Esophagus squamous epithelium (tissue), 5 donors: Measurements from ENCODE around the gene PRDM5. TPM values are rescaled to one million over a fixed set of nuclear protein-coding genes. Genes with fewer than 3 reads are reported as not detected.

Source experiments
- DNase-seq: peaks from one replicate; lab custom pipeline; 2025; lab: John Stamatoyannopoulos, UW
- H3K27ac ChIP-seq, 4 donors: fragments of 200-600 bp; sonication (generic); one replicate each; pipeline ENCODE4 v1.5.1; 2016 to 2019; ENCODE audit warnings: mild to moderate bottlenecking in 1 of 4
- H3K27me3 ChIP-seq, 4 donors: fragments of 200-600 bp; sonication (generic); 1 replicate in 3 of 4; 2 replicates in 1 of 4; pipeline versions ENCODE4 v1.5.1 to v1.6.0; 2017 to 2021; ENCODE audit warnings: antibody characterized with exemption in 1 of 4
- H3K36me3 ChIP-seq, 3 donors: fragments of 200-600 bp; sonication (generic); one replicate each; pipeline ENCODE4 v1.5.1; 2016 to 2019
- H3K4me1 ChIP-seq, 3 donors: fragments of 200-600 bp; sonication (generic); one replicate each; pipeline ENCODE4 v1.5.1; 2017 to 2019
- H3K4me3 ChIP-seq, 4 donors: fragments of 200-600 bp; sonication (generic); 1 replicate in 3 of 4; 2 replicates in 1 of 4; pipeline ENCODE4 v1.5.1; 2016 to 2019; ENCODE audit warnings: mild to moderate bottlenecking in 2 of 4, moderate library complexity in 1 of 4
- H3K9me3 ChIP-seq, 3 donors: fragments of 200-600 bp; sonication (generic); one replicate each; pipeline ENCODE4 v1.5.1; 2016 to 2019
- POLR2A ChIP-seq, 4 donors: fragments of 450-650 bp; IDR thresholded peaks; one replicate each; pipeline ENCODE4 v1.6.1; 2017; ENCODE audit warnings: antibody characterized with exemption in 4 of 4, mild to moderate bottlenecking in 4 of 4, moderate library complexity in 3 of 4
- WGBS, 2 donors: methylation state at CpG; one replicate each; pipeline ENCODE4 v1.1.5; 2018; 5-methylcytosine and 5-hydroxymethylcytosine counted together
- intact Hi-C: fragments of 100-400 bp; cut with DNase I; formaldehyde crosslinking; loops from one replicate; pipeline ENCODE4 v1.15.0; 2022
- total RNA-seq, 4 donors: library from RNA; depleted of rRNA; stranded (reverse); fragments of >200 nt; gene quantifications; one replicate each; pipeline ENCODE4 v1.1.0, GENCODE V29; 2016
- TF ChIP-seq, protein P1 (sequence below), 6 experiments: fragments of 450-650 bp in 4 of 6; fragments of 200-600 bp in 2 of 6; sonication (generic) in 2 of 6; IDR thresholded peaks; one replicate each; pipeline ENCODE4 v1.5.1; 2016 to 2019; ENCODE audit warnings: antibody characterized with exemption in 6 of 6, mild to moderate bottlenecking in 4 of 6, moderate library complexity in 4 of 6
- donor health status: DM: yes; HTN: yes; CAD: no.

PRDM5 gene
- total RNA-seq, 4 donors from 2014 or later: 3.3 to 16.8 (median 6.2) TPM

DNA sequence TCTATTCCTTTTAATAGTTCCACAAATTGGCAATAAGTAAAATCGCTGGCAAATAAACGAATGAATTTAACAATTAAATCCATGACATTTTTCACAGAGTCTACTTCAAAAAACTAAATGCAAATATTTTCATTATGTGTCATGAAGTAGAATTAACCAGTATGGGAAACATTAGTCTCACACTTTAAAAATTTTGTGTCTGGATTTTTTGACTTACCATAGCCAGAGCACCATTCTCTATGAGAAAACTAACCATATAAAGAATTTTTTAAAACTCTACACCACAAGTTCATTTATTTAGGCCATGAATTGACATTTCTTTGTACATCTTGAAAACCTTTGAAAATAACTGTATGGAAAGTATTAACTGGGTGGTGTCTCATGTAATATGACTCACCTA, 41.2 kb downstream of the PRDM5 start:
- TF ChIP-seq POLR2A (IDR thresholded peaks at IDR 0.05): no peak
- TF ChIP-seq, protein P1, sequence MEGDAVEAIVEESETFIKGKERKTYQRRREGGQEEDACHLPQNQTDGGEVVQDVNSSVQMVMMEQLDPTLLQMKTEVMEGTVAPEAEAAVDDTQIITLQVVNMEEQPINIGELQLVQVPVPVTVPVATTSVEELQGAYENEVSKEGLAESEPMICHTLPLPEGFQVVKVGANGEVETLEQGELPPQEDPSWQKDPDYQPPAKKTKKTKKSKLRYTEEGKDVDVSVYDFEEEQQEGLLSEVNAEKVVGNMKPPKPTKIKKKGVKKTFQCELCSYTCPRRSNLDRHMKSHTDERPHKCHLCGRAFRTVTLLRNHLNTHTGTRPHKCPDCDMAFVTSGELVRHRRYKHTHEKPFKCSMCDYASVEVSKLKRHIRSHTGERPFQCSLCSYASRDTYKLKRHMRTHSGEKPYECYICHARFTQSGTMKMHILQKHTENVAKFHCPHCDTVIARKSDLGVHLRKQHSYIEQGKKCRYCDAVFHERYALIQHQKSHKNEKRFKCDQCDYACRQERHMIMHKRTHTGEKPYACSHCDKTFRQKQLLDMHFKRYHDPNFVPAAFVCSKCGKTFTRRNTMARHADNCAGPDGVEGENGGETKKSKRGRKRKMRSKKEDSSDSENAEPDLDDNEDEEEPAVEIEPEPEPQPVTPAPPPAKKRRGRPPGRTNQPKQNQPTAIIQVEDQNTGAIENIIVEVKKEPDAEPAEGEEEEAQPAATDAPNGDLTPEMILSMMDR (IDR thresholded peaks at IDR 0.05): no peak
- no peak for DNase-seq
- Histone ChIP-seq H3K36me3 (no peaks in the 10 kb centered on the region), H3K4me1 (no peaks in the 10 kb centered on the region), H3K9me3 (no peaks in the 10 kb centered on the region), H3K27ac (no peak overlapping the region), H3K27me3 (no peaks in the 10 kb centered on the region), H3K4me3 (no peak overlapping the region)
- intact Hi-C loops: no loop called here
- WGBS, 2 donors: 88 to 95% methylated on average over 2 of the region's 2 CpGs

DNA sequence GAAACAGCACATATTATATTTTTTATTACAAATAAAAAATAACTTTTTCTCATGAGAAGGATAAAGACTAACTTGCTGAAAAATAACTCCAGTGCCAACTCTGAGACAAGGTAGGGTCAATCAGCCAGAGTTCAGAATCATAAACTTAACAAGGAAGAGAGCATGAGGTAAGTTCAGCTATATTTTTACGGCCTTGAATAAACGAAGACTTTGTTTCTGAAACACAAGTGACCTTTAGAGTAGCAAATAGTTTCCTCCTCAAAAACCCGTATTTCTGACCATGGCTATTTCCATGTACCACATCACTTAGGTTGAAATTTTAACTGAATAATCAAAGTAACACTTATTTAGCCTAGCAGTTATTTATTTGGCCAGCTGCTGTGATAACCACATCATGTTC, 45.5 kb downstream of the PRDM5 start:
- 75 to 79% methylated on average over 3 of the region's 3 CpGs for WGBS, 2 donors
- no peak overlapping the region for H3K4me3 ChIP-seq
- H3K4me1 ChIP-seq: no peaks in the 10 kb centered on the region
- DNase-seq: no peak
- intact Hi-C loops: no loop called here
- TF ChIP-seq, protein P1 (IDR thresholded peaks at IDR 0.05): no peak
- TF ChIP-seq POLR2A (IDR thresholded peaks at IDR 0.05): no peak
- no peaks in the 10 kb centered on the region for H3K36me3 ChIP-seq
- H3K27me3 ChIP-seq: no peaks in the 10 kb centered on the region
- H3K27ac ChIP-seq: no peak overlapping the region
- H3K9me3 ChIP-seq: no peaks in the 10 kb centered on the region

DNA sequence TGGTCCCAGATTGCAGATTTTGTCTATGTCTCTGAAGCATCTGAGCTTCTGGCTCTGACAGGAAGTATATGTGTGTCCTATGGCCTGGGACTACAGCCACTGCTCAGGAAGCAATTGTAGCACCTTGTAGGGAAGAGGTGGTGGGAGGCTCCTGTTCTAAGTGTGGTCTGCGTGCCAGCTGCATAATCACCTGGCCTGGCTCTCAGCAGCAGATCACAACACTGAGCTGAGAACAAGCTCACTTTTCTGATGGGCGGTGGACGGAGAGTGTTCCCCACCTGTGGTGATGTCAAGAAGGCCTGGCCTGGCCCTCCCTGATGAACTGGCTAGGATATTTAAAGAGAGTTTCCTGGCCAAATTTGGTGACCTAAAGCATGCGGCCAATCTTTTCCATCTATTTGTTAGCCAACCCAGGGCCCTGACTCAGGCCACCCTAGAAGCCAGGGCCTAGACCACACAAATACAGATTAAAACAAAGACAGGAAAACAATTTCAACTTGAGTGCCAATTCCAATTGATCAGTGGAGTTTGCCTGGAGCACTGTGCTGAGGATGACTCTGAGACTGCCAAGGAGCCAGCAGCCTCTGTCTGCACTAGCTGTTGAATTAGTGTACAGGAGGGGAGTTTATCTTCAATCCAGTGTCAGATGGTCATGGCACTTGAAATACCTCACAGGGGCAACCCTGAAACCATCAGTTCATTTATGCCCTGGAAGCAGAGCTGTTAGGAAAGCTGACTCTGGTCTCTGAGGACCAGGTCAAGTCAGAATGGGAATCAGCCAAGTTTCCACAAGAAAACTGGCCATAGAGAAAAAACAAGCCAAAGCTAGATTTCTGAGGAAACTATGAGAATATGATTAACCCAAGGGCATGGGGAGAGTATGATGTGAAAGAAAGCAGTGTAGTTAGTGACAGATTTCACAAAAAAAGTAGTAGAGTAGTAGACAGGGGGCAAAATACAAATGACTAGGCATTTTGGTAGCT, 47.4 kb downstream of the PRDM5 start:
- DNase-seq: no peak
- intact Hi-C loops: no loop called here
- H3K4me3 ChIP-seq: no peak overlapping the region
- H3K27me3 ChIP-seq: no peaks in the 10 kb centered on the region
- WGBS, 2 donors: 93% methylated on average over 4 of the region's 4 CpGs; no CpG with 5 or more reads in 1 of the 2 donors
- no peak overlapping the region for H3K27ac ChIP-seq
- H3K4me1 ChIP-seq: no peaks in the 10 kb centered on the region
- no peaks in the 10 kb centered on the region for H3K9me3 ChIP-seq
- no peak for TF ChIP-seq POLR2A (IDR thresholded peaks at IDR 0.05)
- TF ChIP-seq, protein P1 (IDR thresholded peaks at IDR 0.05): no peak
- no peaks in the 10 kb centered on the region for H3K36me3 ChIP-seq

DNA sequence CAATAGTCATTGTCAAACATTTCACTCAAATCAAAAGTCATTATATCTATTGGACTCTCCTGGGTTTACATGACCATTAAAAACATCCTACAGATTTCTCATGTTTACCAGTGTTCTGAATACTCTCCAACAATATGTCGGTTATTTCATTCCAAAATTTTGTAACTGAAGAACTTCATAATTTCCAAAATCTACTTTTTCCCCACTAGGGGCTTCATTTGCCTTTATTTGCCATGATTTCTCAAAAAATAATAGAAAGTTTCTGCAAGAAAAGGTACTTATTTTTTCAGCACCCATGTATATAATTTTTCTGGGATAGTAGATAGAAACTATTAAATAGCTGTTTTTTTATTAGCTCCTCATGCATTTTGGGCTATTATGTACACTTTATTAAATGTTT, 49.0 kb downstream of the PRDM5 start:
- DNase-seq: no peak
- no peak overlapping the region for H3K4me3 ChIP-seq
- no peak overlapping the region for H3K27ac ChIP-seq
- WGBS, 2 donors: 78 to 81% methylated on average over 1 of the region's 1 CpG
- no peaks in the 10 kb centered on the region for H3K9me3 ChIP-seq
- no peaks in the 10 kb centered on the region for H3K4me1 ChIP-seq
- H3K36me3 ChIP-seq: no peaks in the 10 kb centered on the region
- intact Hi-C loops: no loop called here
- no peaks in the 10 kb centered on the region for H3K27me3 ChIP-seq
- TF ChIP-seq, protein P1 (IDR thresholded peaks at IDR 0.05): no peak
- no peak for TF ChIP-seq POLR2A (IDR thresholded peaks at IDR 0.05)

DNA sequence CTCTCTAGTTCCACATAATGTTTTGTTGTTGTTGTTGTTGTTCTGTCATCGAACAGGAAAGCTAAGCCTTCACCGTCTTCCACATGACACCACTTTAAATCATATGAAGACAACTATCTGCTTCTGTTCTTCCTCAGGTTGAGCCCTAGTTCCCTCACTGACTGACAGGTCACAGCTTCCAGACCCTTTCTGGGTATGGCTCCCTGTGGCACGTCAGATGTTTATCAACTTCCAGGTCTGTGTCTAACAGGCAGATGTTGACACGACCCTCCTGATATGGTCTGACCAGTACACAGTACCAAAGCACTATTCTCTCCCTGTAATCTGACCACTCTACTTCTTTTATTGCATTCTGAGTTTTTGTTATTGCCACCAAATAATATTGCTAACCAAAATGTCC, 51.4 kb downstream of the PRDM5 start:
- H3K9me3 ChIP-seq: no peaks in the 10 kb centered on the region
- intact Hi-C loops: no loop called here
- no peaks in the 10 kb centered on the region for H3K27me3 ChIP-seq
- H3K27ac ChIP-seq: no peak overlapping the region
- WGBS, 2 donors: 77 to 91% methylated on average over 4 of the region's 4 CpGs
- no peaks in the 10 kb centered on the region for H3K36me3 ChIP-seq
- no peak overlapping the region for H3K4me3 ChIP-seq
- DNase-seq: no peak
- TF ChIP-seq, protein P1 (IDR thresholded peaks at IDR 0.05): no peak
- TF ChIP-seq POLR2A (IDR thresholded peaks at IDR 0.05): no peak
- H3K4me1 ChIP-seq: no peaks in the 10 kb centered on the region
